Measurements from ENCODE around the gene GNA14.
"Not testable (repeated sequence)": the region's sequence is repeated elsewhere in the genome, so short reads cannot be mapped to it uniquely, and the experiment has no call there.

The GNA14 gene

DNA sequence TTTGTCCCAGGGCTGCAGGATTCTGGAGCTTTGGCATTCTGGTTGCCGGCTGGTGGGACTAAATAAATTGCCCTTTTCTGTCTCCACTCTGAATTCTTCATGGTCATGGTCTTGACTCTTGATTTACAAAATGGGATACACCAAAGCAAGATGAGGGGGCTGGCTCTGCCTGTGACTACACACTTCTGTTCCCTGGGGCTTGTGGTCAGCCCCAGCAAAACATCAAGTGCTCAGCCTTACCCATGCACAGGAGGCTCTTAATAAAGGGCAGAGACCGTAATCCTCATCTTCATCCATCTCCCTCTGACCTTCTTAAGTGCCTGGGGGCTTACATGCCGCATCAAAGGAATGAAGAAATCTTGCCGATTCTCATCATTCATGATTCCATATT is 198.0 kb downstream of the GNA14 start:
- no peaks in the 10 kb centered on the region for H3K36me3 ChIP-seq
- no peaks in the 10 kb centered on the region for H3K27me3 ChIP-seq
- H3K27ac ChIP-seq: no peak overlapping the region
- TF ChIP-seq, protein P1, sequence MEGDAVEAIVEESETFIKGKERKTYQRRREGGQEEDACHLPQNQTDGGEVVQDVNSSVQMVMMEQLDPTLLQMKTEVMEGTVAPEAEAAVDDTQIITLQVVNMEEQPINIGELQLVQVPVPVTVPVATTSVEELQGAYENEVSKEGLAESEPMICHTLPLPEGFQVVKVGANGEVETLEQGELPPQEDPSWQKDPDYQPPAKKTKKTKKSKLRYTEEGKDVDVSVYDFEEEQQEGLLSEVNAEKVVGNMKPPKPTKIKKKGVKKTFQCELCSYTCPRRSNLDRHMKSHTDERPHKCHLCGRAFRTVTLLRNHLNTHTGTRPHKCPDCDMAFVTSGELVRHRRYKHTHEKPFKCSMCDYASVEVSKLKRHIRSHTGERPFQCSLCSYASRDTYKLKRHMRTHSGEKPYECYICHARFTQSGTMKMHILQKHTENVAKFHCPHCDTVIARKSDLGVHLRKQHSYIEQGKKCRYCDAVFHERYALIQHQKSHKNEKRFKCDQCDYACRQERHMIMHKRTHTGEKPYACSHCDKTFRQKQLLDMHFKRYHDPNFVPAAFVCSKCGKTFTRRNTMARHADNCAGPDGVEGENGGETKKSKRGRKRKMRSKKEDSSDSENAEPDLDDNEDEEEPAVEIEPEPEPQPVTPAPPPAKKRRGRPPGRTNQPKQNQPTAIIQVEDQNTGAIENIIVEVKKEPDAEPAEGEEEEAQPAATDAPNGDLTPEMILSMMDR (IDR thresholded peaks at IDR 0.05): no peak
- no peak for DNase-seq
- intact Hi-C loops (cut with DNase I; ENCODE audit: low total_unique reads): no loop called here
- no peak overlapping the region for H3K4me3 ChIP-seq
- no peaks in the 10 kb centered on the region for H3K9me3 ChIP-seq
- no peaks in the 10 kb centered on the region for H3K4me1 ChIP-seq

- TF ChIP-seq, protein P1 (IDR thresholded peaks at IDR 0.05): no peak
- H3K27me3 ChIP-seq: no peaks in the 10 kb centered on the region
- no peak for DNase-seq
- no peaks in the 10 kb centered on the region for H3K4me1 ChIP-seq
- H3K4me3 ChIP-seq: no peak overlapping the region
- H3K27ac ChIP-seq: no peak overlapping the region
- H3K9me3 ChIP-seq: no peaks in the 10 kb centered on the region
- H3K36me3 ChIP-seq: no peaks in the 10 kb centered on the region
- intact Hi-C loops (cut with DNase I; ENCODE audit: low total_unique reads): no loop called here
Observed at GRCh38 chr9:77449240-77450084, 198.7 kb downstream of the GNA14 start.

DNA sequence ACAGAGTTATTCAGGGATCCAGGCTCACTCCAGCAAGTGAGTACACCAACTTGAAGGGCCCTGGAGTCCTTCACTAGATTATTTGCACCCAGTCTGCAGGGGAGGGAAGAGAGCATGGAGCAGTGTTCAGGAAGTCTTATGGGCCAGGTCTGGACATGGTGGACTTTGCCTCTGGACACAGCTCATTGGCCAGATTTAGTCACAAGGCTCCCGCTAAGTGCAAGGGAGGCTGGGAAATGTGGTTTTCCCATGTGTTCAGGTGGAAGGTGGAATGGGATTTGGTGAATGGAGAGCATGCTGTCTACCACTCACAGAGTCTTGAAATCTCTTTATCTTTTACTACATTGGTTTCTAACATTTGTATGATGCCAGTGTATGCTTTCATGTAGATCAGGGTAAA is 200.5 kb downstream of the GNA14 start:
- Histone ChIP-seq H3K4me3 (no peak overlapping the region), H3K27me3 (no peaks in the 10 kb centered on the region), H3K9me3 (no peaks in the 10 kb centered on the region), H3K36me3 (no peaks in the 10 kb centered on the region), H3K4me1 (no peaks in the 10 kb centered on the region), H3K27ac (no peak overlapping the region)
- no peak for DNase-seq
- intact Hi-C loops (cut with DNase I; ENCODE audit: low total_unique reads): no loop called here
- TF ChIP-seq, protein P1 (IDR thresholded peaks at IDR 0.05): no peak

GRCh38 chr9:77442436-77442835 is 205.7 kb downstream of the GNA14 start:
- H3K4me3 ChIP-seq: no peak overlapping the region
- DNase-seq: no peak
- H3K27ac ChIP-seq: no peak overlapping the region
- no peaks in the 10 kb centered on the region for H3K9me3 ChIP-seq
- intact Hi-C loops (cut with DNase I; ENCODE audit: low total_unique reads): no loop called here
- H3K36me3 ChIP-seq: no peaks in the 10 kb centered on the region
- no peaks in the 10 kb centered on the region for H3K4me1 ChIP-seq
- H3K27me3 ChIP-seq: no peaks in the 10 kb centered on the region
- TF ChIP-seq, protein P1 (IDR thresholded peaks at IDR 0.05): no peak

DNA sequence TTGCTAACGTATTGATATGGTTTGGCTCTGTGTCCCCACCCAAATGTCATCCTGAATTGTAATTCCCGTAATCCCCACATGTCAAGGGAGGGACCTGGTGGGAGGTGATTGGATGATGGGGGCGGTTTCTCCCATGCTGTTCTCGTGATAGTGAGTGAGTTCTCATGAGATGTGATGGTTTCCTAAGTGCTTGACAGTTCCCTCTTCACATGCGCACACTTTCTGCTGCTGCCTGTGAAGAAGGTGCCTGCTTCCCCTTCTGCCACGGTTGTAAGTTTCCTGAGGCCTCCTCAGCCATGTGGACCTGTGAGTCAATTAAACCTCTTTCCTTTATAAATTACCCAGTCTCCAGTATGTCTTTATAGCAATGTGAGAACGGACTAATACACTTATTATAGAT is 207.0 kb downstream of the GNA14 start:
- H3K4me3 ChIP-seq; H3K4me1 ChIP-seq; H3K27ac ChIP-seq; H3K36me3 ChIP-seq; H3K27me3 ChIP-seq; intact Hi-C loops (cut with DNase I; ENCODE audit: low total_unique reads); DNase-seq; H3K9me3 ChIP-seq: not testable (repeated sequence)

- no peaks in the 10 kb centered on the region for H3K27me3 ChIP-seq
- no peak for DNase-seq
- intact Hi-C loops (cut with DNase I; ENCODE audit: low total_unique reads): no loop called here
- no peaks in the 10 kb centered on the region for H3K9me3 ChIP-seq
- H3K27ac ChIP-seq: no peak overlapping the region
- H3K4me1 ChIP-seq: no peaks in the 10 kb centered on the region
- no peaks in the 10 kb centered on the region for H3K36me3 ChIP-seq
- TF ChIP-seq, protein P1 (IDR thresholded peaks at IDR 0.05): no peak
- no peak overlapping the region for H3K4me3 ChIP-seq
Observed at GRCh38 chr9:77440057-77440456, 208.1 kb downstream of the GNA14 start.

All from tibial artery (tissue), 4 donors.